Gastroesophageal sphincter (tissue), 4 donors: ENCODE data around the gene FPR3. TPM values are rescaled to one million over a fixed set of nuclear protein-coding genes. Genes with fewer than 3 reads are reported as not detected.

Experiments used
- ATAC-seq: fragments of 150-250 bp; one replicate; pipeline ENCODE4 v1.9.1; 2016; ENCODE audit warnings: mild to moderate bottlenecking, moderate library complexity
- H3K27ac ChIP-seq, 4 donors: fragments of 200-600 bp; sonication (generic) in 3 of 4; 1 replicate in 3 of 4; 2 replicates in 1 of 4; pipeline ENCODE4 v1.5.1; 2016 to 2019
- H3K27me3 ChIP-seq: fragments of 200-600 bp; sonication (generic); one replicate; pipeline ENCODE4 v1.5.1; 2019
- H3K36me3 ChIP-seq, 2 donors: fragments of 200-600 bp; sonication (generic); one replicate each; pipeline ENCODE4 v1.5.1; 2019; ENCODE audit warnings: control low read depth in 1 of 2
- H3K4me1 ChIP-seq, 3 donors: fragments of 200-600 bp; sonication (generic); 1 replicate in 2 of 3; 2 replicates in 1 of 3; pipeline ENCODE4 v1.5.1; 2016 to 2019; ENCODE audit warnings: control low read depth in 2 of 3
- H3K4me3 ChIP-seq, 2 donors: fragments of 200-600 bp; sonication (generic); one replicate each; pipeline ENCODE4 v1.5.1; 2019; ENCODE audit warnings: mild to moderate bottlenecking in 1 of 2, moderate library complexity in 1 of 2
- H3K9me3 ChIP-seq, 3 donors: fragments of 200-600 bp; sonication (generic); one replicate each; pipeline ENCODE4 v1.5.1; 2017 to 2019; ENCODE audit warnings: control low read depth in 2 of 3
- CTCF ChIP-seq, 4 experiments: fragments of 200-600 bp in 2 of 4; fragments of 450-650 bp in 2 of 4; sonication (generic) in 1 of 4; IDR thresholded peaks; one replicate each; pipeline ENCODE4 v1.5.1; 2017 to 2019; ENCODE audit warnings: antibody characterized with exemption in 4 of 4, mild to moderate bottlenecking in 2 of 4, moderate library complexity in 2 of 4
- EP300 ChIP-seq: sonication (generic); formaldehyde crosslinking; IDR thresholded peaks from one replicate; pipeline ENCODE4 v1.6.1; 2017; ENCODE audit warnings: antibody characterized with exemption, mild to moderate bottlenecking
- POLR2A ChIP-seq, 2 donors: fragments of 450-650 bp; IDR thresholded peaks; one replicate each; pipeline ENCODE4 v1.6.1; 2017; ENCODE audit warnings: antibody characterized with exemption in 2 of 2, mild to moderate bottlenecking in 2 of 2, moderate library complexity in 1 of 2
- POLR2AphosphoS5 ChIP-seq: sonication (generic); formaldehyde crosslinking; IDR thresholded peaks from one replicate; pipeline ENCODE4 v1.6.1; 2017; ENCODE audit warnings: antibody characterized with exemption
- WGBS, 2 donors: methylation state at CpG; one replicate each; pipeline ENCODE4 v1.1.5; 2018; ENCODE audit warnings: low coverage in 1 of 2; 5-methylcytosine and 5-hydroxymethylcytosine counted together
- total RNA-seq, 4 donors: library from RNA; depleted of rRNA; stranded (reverse); fragments of >200 nt; gene quantifications; one replicate each; pipeline ENCODE4 v1.1.0, GENCODE V29; 2016

Gene FPR3
- total RNA-seq, 4 donors from 2014 or later: 1.9 to 16.2 (median 6.0) TPM

GRCh38 chr19:51797480-51797879 is 2.5 kb downstream of the FPR3 start:
- 60 to 78% methylated on average over 4 to 5 of the region's 5 CpGs for WGBS, 2 donors
- peak overlapping the region in 1 of 2 donors; percentile 24 for H3K4me3 ChIP-seq
- H3K4me1 ChIP-seq: peaks cover 0 to 18% (median 0%) of the 10 kb centered on the region in 3 donors
- ATAC-seq: no peak
- H3K27me3 ChIP-seq: peaks cover 13% of the 10 kb centered on the region
- H3K9me3 ChIP-seq: peaks cover 0 to 5% (median 0%) of the 10 kb centered on the region in 3 donors
- no peaks in the 10 kb centered on the region for H3K36me3 ChIP-seq
- H3K27ac ChIP-seq: no peak overlapping the region
- TF ChIP-seq EP300 (no peak), POLR2AphosphoS5 (no peak), CTCF (IDR thresholded peaks at IDR 0.05) (no peak), POLR2A (IDR thresholded peaks at IDR 0.05) (no peak)

GRCh38 chr19:51798062-51798461 is 3.1 kb downstream of the FPR3 start:
- TF ChIP-seq EP300: no peak
- TF ChIP-seq CTCF (IDR thresholded peaks at IDR 0.05): no peak
- TF ChIP-seq POLR2A (IDR thresholded peaks at IDR 0.05): no peak
- no peak for TF ChIP-seq POLR2AphosphoS5
- H3K9me3 ChIP-seq: peaks cover 0 to under 1% (median 0%) of the 10 kb centered on the region in 3 donors
- 45 to 81% methylated on average over 3 of the region's 3 CpGs for WGBS, 2 donors
- peaks cover 0 to 18% (median 0%) of the 10 kb centered on the region in 3 donors for H3K4me1 ChIP-seq
- H3K4me3 ChIP-seq: no peak overlapping the region
- H3K36me3 ChIP-seq: no peaks in the 10 kb centered on the region
- no peak for ATAC-seq
- peak overlapping the region in 2 of 4 donors; percentile 70 to 72 for H3K27ac ChIP-seq
- peaks cover 7% of the 10 kb centered on the region for H3K27me3 ChIP-seq

GRCh38 chr19:51799034-51799773 is 4.2 kb downstream of the FPR3 start:
- TF ChIP-seq POLR2A (IDR thresholded peaks at IDR 0.05): no peak
- TF ChIP-seq CTCF (IDR thresholded peaks at IDR 0.05): no peak
- TF ChIP-seq POLR2AphosphoS5: no peak
- no peak for TF ChIP-seq EP300
- no peak overlapping the region for H3K4me3 ChIP-seq

GRCh38 chr19:51799774-51800472 is 5.0 kb downstream of the FPR3 start:
- Histone ChIP-seq H3K27ac (peak overlapping the region in 3 of 4 donors; percentile 57 to 70 (median 59)), H3K36me3 (no peaks in the 10 kb centered on the region), H3K27me3 (no peaks in the 10 kb centered on the region), H3K4me3 (no peak overlapping the region), H3K4me1 (peaks cover 0 to 18% (median 0%) of the 10 kb centered on the region in 3 donors), H3K9me3 (no peaks in the 10 kb centered on the region)
- 80 to 95% methylated on average over 2 to 4 of the region's 13 CpGs for WGBS, 2 donors
- TF ChIP-seq POLR2A (IDR thresholded peaks at IDR 0.05): no peak
- no peak for TF ChIP-seq CTCF (IDR thresholded peaks at IDR 0.05)
- TF ChIP-seq POLR2AphosphoS5: no peak
- no peak for TF ChIP-seq EP300
- peak; percentile 23 for ATAC-seq

More at GRCh38 chr19:51799034-51799773, 4.2 kb downstream of the FPR3 start:
- no peaks in the 10 kb centered on the region for H3K9me3 ChIP-seq
- no peaks in the 10 kb centered on the region for H3K27me3 ChIP-seq
- WGBS, 2 donors: 43 to 59% methylated on average over 11 to 13 of the region's 20 CpGs
- H3K36me3 ChIP-seq: no peaks in the 10 kb centered on the region
- peaks cover 0 to 18% (median 0%) of the 10 kb centered on the region in 3 donors for H3K4me1 ChIP-seq
- peak overlapping the region in 3 of 4 donors; percentile 59 to 72 (median 70) for H3K27ac ChIP-seq
- peak; percentile 96 for ATAC-seq
